Activated naive CD8-positive, alpha-beta T cell (primary cell): Measurements from ENCODE around the gene TNPO2.
"Not testable (repeated sequence)": the region's sequence is repeated elsewhere in the genome, so short reads cannot be mapped to it uniquely, and the experiment has no call there.

Source experiments
- H3K27ac Mint-ChIP-seq: one replicate; pipeline ENCODE4 v1.8.0; 2021; ENCODE audit warnings: mixed read lengths
- H3K27me3 Mint-ChIP-seq: one replicate; pipeline ENCODE4 v1.8.0; 2021; ENCODE audit warnings: mixed read lengths
- H3K36me3 Mint-ChIP-seq: one replicate; pipeline ENCODE4 v1.8.0; 2021; ENCODE audit warnings: mixed read lengths
- H3K4me1 Mint-ChIP-seq: one replicate; pipeline ENCODE4 v1.8.0; 2021; ENCODE audit warnings: low read depth, mixed read lengths
- H3K4me3 Mint-ChIP-seq: one replicate; pipeline ENCODE4 v1.8.0; 2021; ENCODE audit warnings: mild to moderate bottlenecking, mixed read lengths
- H3K9me3 Mint-ChIP-seq: one replicate; pipeline ENCODE4 v1.8.0; 2021; ENCODE audit warnings: low read depth, mixed read lengths

The TNPO2 gene

DNA sequence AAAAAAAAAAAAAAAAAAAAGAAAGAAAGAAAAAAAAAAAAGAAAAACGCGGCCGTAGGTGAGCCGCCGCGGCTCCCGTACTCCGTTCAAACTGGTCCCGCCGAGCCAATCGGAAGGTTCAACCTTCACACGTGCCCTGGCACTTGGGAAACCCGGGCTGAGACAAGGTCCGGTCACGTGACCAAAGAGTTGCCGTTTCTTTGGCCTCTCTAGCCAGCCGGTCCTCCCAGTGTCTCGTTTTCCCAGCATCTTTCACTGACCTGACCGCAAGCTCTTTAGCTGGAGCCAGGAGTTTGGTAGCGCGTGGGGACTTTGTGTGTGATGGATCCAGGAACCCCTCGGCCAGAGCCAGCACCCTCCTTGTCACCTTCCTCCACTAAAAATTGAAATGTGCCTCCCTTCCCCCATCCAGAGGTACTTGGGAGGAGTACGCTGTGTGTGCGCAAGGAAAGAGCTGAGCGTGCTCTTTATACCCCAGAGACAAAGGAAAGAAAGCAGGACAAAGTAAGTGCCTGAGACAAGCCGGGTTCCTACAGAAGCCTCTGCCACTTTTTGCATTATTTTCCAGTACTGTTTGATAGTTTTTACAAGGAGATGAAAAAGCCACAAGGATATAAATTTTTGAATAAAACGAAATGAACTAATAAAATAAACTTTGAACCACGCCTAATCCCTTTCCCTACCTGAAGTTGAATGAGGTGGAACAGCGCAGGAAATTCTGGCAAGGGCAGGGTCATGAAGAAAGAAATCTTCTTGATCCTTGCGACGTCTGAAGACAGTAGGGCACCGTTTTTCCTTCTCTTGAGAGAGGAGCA, 959 bp downstream of the TNPO2 start:
- Mint-ChIP-seq H3K27ac (peak overlapping the region; percentile 97), H3K9me3 (no peaks in the 10 kb centered on the region), H3K36me3 (peaks cover 14% of the 10 kb centered on the region), H3K27me3 (no peaks in the 10 kb centered on the region), H3K4me1 (peaks cover 22% of the 10 kb centered on the region), H3K4me3 (peak overlapping the region; percentile 99)

DNA sequence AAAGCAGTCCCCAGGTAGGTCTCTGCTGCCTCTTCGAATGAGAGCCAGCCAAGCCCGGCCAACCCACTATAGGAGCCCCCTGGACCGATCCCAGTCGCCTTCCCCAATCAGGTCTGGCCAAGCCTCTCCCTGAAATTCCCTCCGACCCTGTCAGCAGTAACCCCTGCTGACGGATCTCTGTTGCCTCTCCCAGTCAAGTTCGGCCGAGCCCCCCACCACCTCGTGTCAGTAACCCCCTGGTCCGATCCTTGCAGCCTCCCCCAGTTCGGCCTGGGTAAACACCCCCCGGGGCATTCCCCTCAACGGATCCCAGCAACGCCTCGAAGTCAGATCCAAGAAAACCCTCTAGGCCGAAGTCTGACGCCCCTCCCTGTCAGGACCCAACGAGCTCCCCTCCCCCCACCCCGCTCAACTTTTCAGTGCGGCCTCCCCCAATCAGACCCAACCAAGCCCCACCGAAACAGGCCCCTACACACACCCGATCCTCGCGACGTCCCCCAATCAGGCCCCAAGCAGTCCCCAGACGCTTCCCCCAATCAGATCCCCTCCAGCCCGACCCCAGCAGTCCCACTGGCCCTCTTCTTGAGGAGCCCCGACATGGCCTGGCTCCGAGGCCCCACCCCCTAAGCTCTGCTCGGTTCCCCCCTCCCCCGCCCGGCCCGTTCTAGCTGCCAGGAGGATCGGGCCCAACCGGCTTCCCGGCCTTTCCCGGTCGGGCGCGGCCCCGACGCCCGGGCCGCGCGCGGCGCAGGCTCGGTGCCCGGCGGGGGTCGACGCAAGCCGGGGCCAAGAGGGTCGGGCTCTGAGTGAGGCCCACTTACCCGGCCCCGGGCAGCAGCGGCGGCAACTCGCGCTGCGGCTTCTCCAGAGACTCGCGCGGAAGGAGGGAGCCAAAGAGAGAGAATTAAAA, 1.8 kb downstream of the TNPO2 start:
- Mint-ChIP-seq H3K36me3 (peaks cover 14% of the 10 kb centered on the region), H3K4me1 (peaks cover 22% of the 10 kb centered on the region), H3K4me3 (peak overlapping the region; percentile 99), H3K27ac (peak overlapping the region; percentile 64), H3K9me3 (no peaks in the 10 kb centered on the region), H3K27me3 (no peaks in the 10 kb centered on the region)

DNA sequence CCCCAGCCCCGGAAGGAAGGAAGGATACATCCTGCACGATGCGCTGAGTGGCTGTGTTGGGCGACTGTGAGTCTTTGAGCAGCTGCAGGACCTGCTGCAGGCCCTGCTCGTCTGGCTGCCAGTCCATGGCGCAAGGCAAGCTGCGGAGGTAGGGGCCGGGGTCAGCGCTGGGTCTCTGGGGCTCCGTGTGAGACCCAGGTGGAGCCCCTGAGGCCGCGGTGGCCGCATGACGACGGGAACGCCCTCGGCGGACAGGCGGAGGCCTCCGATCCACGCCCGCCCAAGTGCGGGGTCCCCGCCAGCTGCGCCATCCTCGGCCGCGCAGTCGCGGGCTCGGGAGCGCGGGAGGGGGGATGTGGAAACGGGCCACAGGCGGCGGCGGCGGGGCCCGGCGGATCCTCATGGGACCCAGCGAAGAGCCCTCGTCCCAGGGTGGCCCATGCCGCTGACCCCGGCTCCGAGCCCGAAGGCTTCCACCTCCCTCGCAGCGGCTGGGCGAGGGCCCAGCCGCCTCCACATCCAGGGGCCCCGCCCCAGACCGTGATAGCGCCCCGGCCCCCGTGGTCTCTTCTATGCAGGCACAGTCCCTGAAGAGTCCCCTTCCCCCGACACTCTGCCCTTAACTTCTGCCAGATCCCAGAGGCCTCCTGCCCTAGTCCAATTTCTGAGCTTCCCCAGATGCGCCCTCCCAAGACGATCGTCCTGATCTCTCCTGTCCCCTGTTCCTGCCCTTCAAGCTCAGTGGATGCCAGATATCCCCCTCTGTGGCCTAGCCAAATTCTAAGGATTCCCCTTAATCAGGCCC, 2.7 kb downstream of the TNPO2 start:
- Mint-ChIP-seq H3K4me3 (peak overlapping the region; percentile 91), H3K4me1 (peaks cover 25% of the 10 kb centered on the region), H3K27me3 (no peaks in the 10 kb centered on the region), H3K9me3 (no peaks in the 10 kb centered on the region), H3K27ac (peak overlapping the region; percentile 66), H3K36me3 (peaks cover 16% of the 10 kb centered on the region)

GRCh38 chr19:12720296-12720695, 3.4 kb downstream of the TNPO2 start:
- peak overlapping the region; percentile 66 for H3K27ac Mint-ChIP-seq
- H3K36me3 Mint-ChIP-seq, result peaks cover 16% of the 10 kb centered on the region

GRCh38 chr19:12715929-12716328, 7.8 kb downstream of the TNPO2 start:
- H3K4me3 Mint-ChIP-seq, result no peak overlapping the region
- H3K4me1 Mint-ChIP-seq, result peaks cover 16% of the 10 kb centered on the region
- H3K9me3 Mint-ChIP-seq, result no peaks in the 10 kb centered on the region
- H3K27ac Mint-ChIP-seq, result no peak overlapping the region
- peaks cover 15% of the 10 kb centered on the region for H3K36me3 Mint-ChIP-seq
- H3K27me3 Mint-ChIP-seq, result no peaks in the 10 kb centered on the region

More at GRCh38 chr19:12720296-12720695, 3.4 kb downstream of the TNPO2 start:
- no peaks in the 10 kb centered on the region for H3K9me3 Mint-ChIP-seq
- peaks cover 25% of the 10 kb centered on the region for H3K4me1 Mint-ChIP-seq
- H3K4me3 Mint-ChIP-seq, result peak overlapping the region; percentile 90
- H3K27me3 Mint-ChIP-seq, result no peaks in the 10 kb centered on the region

GRCh38 chr19:12715102-12715501, 8.6 kb downstream of the TNPO2 start:
- Mint-ChIP-seq H3K9me3 (no peaks in the 10 kb centered on the region), H3K36me3 (peaks cover 12% of the 10 kb centered on the region), H3K27ac (no peak overlapping the region), H3K4me1 (peaks cover 10% of the 10 kb centered on the region), H3K27me3 (no peaks in the 10 kb centered on the region), H3K4me3 (no peak overlapping the region)

DNA sequence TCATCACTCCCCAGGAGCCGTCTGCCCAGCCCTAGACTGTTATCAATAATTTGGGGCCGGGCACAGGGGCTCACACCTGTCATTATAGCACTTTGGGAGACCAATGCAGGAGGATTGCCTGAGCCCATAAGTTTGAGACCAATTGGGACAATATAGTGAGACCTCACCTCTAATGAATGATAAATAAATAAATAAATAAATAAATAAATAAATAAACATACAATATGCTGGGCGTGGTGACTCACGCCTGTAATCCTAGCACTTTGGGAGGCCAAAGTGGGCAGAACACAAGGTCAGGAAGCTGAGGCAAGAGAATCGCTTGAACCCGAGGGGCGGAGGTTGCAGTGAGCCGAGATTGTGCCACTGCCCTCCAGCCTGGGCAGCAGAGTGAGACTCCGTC, 10.4 kb downstream of the TNPO2 start:
- not testable (repeated sequence) for H3K4me1 Mint-ChIP-seq, H3K9me3 Mint-ChIP-seq, H3K36me3 Mint-ChIP-seq

DNA sequence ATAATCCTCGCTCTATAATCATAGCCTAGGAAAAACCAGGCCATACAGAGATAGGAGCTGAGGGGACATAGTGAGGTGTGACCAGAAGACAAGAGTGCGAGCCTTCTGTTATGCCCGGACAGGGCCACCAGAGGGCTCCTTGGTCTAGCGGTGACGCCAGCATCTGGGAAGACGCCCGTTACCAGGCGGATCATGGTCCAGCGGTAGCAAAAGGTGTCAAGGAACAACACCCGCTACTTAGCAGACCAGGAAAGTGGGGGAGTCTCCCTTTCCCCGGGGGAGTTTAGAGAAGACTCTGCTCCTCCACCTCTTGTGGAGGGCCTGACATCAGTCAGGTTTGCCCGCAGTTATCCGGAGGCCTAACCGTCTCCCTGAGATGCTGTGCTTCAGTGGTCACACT, 11.7 kb downstream of the TNPO2 start:
- not testable (repeated sequence) for H3K4me1 Mint-ChIP-seq, H3K27ac Mint-ChIP-seq, H3K36me3 Mint-ChIP-seq, H3K4me3 Mint-ChIP-seq, H3K9me3 Mint-ChIP-seq, H3K27me3 Mint-ChIP-seq

More for the DNA sequence above, 10.4 kb downstream of the TNPO2 start:
- H3K4me3 Mint-ChIP-seq, H3K27ac Mint-ChIP-seq, H3K27me3 Mint-ChIP-seq: not testable (repeated sequence)

- Mint-ChIP-seq H3K27ac (no peak overlapping the region), H3K9me3 (no peaks in the 10 kb centered on the region), H3K36me3 (peaks cover 3% of the 10 kb centered on the region), H3K27me3 (no peaks in the 10 kb centered on the region), H3K4me3 (no peak overlapping the region), H3K4me1 (no peaks in the 10 kb centered on the region)
Observed at GRCh38 chr19:12711187-12711586, 12.5 kb downstream of the TNPO2 start.

DNA sequence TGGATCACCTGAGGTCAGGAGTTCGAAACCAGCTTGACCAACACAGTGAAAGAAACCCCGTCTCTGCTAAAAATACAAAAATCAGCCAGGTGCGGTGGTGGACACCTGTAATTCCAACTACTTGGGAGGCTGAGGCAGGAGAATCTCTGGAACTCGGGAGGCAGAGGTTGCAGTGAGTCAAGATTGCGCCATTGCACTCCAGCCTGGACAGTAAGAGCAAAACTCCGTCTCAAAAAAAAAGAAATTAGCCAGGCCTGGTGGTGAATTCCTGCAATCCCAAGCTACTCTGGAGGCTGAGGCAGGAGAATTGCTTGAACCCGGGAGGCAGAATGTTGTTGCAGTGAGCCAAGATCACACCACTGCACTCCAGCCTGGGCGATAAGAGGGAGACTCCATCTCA, 15.1 kb downstream of the TNPO2 start:
- Mint-ChIP-seq H3K27me3 (no peaks in the 10 kb centered on the region), H3K27ac (no peak overlapping the region), H3K9me3 (no peaks in the 10 kb centered on the region), H3K36me3 (peaks cover 3% of the 10 kb centered on the region), H3K4me1 (no peaks in the 10 kb centered on the region), H3K4me3 (no peak overlapping the region)

DNA sequence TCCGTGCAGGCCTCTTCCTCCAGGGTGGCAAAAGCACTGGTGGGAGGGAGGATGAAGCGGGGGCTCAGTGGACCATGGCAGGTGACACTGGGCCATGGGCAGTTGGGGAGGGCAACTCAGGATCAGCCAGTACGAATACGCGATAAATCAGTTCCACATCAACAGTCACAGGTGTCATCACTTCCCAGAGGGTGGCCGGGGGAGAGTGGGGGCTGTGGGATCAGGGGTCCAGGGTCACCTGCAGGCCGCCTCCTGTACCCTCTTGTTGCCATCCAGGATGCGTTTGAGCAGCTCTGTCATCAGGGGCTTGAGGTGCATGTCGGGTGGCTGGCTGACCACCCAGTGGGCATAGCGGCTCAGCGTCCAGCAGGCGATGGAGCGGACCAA, 17.4 kb downstream of the TNPO2 start:
- no peak overlapping the region for H3K27ac Mint-ChIP-seq

GRCh38 chr19:12705654-12706331, 17.9 kb downstream of the TNPO2 start:
- no peak overlapping the region for H3K4me3 Mint-ChIP-seq
- H3K27me3 Mint-ChIP-seq, result no peaks in the 10 kb centered on the region
- H3K36me3 Mint-ChIP-seq, result peaks cover 4% of the 10 kb centered on the region
- peak overlapping the region; percentile 50 for H3K27ac Mint-ChIP-seq
- H3K4me1 Mint-ChIP-seq, result no peaks in the 10 kb centered on the region
- no peaks in the 10 kb centered on the region for H3K9me3 Mint-ChIP-seq

More for the DNA sequence above, 17.4 kb downstream of the TNPO2 start:
- Mint-ChIP-seq H3K27me3 (no peaks in the 10 kb centered on the region), H3K9me3 (no peaks in the 10 kb centered on the region), H3K4me3 (no peak overlapping the region), H3K36me3 (peaks cover 4% of the 10 kb centered on the region), H3K4me1 (no peaks in the 10 kb centered on the region)

GRCh38 chr19:12705169-12705568, 18.6 kb downstream of the TNPO2 start:
- Mint-ChIP-seq H3K36me3 (peaks cover 4% of the 10 kb centered on the region), H3K4me3 (no peak overlapping the region), H3K4me1 (no peaks in the 10 kb centered on the region), H3K27me3 (no peaks in the 10 kb centered on the region), H3K27ac (peak overlapping the region; percentile 50), H3K9me3 (no peaks in the 10 kb centered on the region)

- H3K9me3 Mint-ChIP-seq, result no peaks in the 10 kb centered on the region
- H3K27me3 Mint-ChIP-seq, result no peaks in the 10 kb centered on the region
- H3K36me3 Mint-ChIP-seq, result peaks cover 9% of the 10 kb centered on the region
- no peak overlapping the region for H3K27ac Mint-ChIP-seq
- no peak overlapping the region for H3K4me3 Mint-ChIP-seq
- H3K4me1 Mint-ChIP-seq, result peaks cover 3% of the 10 kb centered on the region
Observed at GRCh38 chr19:12703046-12703445, 20.7 kb downstream of the TNPO2 start.
